HepG2 (cell line): ENCODE data around the gene CCDC178.

Source experiments
- CREM ChIP-seq, 2 experiments: sonication (generic) in 1 of 2; formaldehyde crosslinking in 1 of 2; IDR thresholded peaks; 2 replicates each; pipeline versions ENCODE4 v1.4.0 to v1.6.1; 2016 to 2020; ENCODE audit warnings: antibody characterized with exemption in 1 of 2, mild to moderate bottlenecking in 1 of 2, missing genetic modification reagents in 1 of 2
- FOXM1 ChIP-seq: sonication (generic); formaldehyde crosslinking; IDR thresholded peaks from 2 replicates; pipeline ENCODE4 v1.5.0; 2020; ENCODE audit warnings: missing genetic modification reagents
- GTF2F1 ChIP-seq: fragments of 150-350 bp; IDR thresholded peaks from 2 replicates; pipeline ENCODE4 v1.6.1; 2014; ENCODE audit warnings: low read length
- JUND ChIP-seq: sonication (generic); formaldehyde crosslinking; IDR thresholded peaks from 2 replicates; pipeline ENCODE4 v1.8.0; 2022; ENCODE audit warnings: mild to moderate bottlenecking, missing genetic modification reagents
- MTA1 ChIP-seq: sonication (generic); formaldehyde crosslinking; IDR thresholded peaks from 2 replicates; pipeline ENCODE4 v1.4.0; 2020; ENCODE audit warnings: missing genetic modification reagents, mild to moderate bottlenecking, borderline replicate concordance
- NFYB ChIP-seq: sonication (generic); formaldehyde crosslinking; IDR thresholded peaks from 2 replicates; pipeline ENCODE4 v1.4.0; 2020; ENCODE audit warnings: missing genetic modification reagents
- NR3C1 ChIP-seq: sonication (generic); formaldehyde crosslinking; IDR thresholded peaks from 2 replicates; pipeline ENCODE4 v1.4.0; 2020; ENCODE audit warnings: missing genetic modification reagents
- TAF1 ChIP-seq: sonication (generic); formaldehyde crosslinking; IDR thresholded peaks from 2 replicates; pipeline ENCODE4 v1.4.0; 2020; ENCODE audit warnings: missing genetic modification reagents
- ZNF660 ChIP-seq: sonication (generic); formaldehyde crosslinking; IDR thresholded peaks from 2 replicates; pipeline ENCODE4 v1.5.1; 2020; ENCODE audit warnings: mild to moderate bottlenecking, low read depth, missing genetic modification reagents, borderline replicate concordance
- TF ChIP-seq, protein P1 (sequence below): sonication (generic); formaldehyde crosslinking; IDR thresholded peaks from 2 replicates; pipeline ENCODE4 v1.4.0; 2020; ENCODE audit warnings: missing genetic modification reagents

DNA sequence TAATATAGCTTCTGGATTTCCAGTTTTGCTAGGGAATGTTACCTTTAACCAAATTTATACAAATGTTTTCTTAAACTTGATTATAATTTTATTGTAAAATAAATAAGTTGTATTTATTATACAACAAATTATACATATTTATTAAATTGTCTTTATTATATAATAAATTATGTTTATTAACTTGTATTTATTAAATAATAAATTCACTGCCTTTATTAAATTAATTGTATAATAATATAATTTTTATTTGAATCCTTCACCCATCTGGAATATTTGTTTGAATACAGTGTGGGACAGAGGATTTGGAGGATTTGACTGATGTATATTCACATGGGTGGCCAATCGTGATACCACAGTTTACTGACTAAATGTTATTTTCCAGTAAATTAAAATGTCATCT lies 43.4 kb upstream of the CCDC178 start:
- TF ChIP-seq MTA1 (CRISPR knock-in tag): no peak
- TF ChIP-seq FOXM1: no peak
- no peak for TF ChIP-seq JUND (CRISPR knock-in tag)
- TF ChIP-seq CREM (IDR thresholded peaks at IDR 0.05): no peak
- TF ChIP-seq CREM (CRISPR knock-in tag; IDR thresholded peaks at IDR 0.05): no peak
- no peak for TF ChIP-seq ZNF660
- no peak for TF ChIP-seq TAF1 (CRISPR knock-in tag)
- TF ChIP-seq, protein P1, sequence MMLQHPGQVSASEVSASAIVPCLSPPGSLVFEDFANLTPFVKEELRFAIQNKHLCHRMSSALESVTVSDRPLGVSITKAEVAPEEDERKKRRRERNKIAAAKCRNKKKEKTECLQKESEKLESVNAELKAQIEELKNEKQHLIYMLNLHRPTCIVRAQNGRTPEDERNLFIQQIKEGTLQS: no peak
- no peak for TF ChIP-seq NR3C1 (CRISPR knock-in tag)
- TF ChIP-seq NFYB (CRISPR knock-in tag): no peak
- no peak for TF ChIP-seq GTF2F1
